ENCODE results near the gene EPG5. TPM values are rescaled to one million over a fixed set of nuclear protein-coding genes. Genes with fewer than 3 reads are reported as not detected.
"Not testable (repeated sequence)": the region's sequence is repeated elsewhere in the genome, so short reads cannot be mapped to it uniquely, and the experiment has no call there.

EPG5 gene
- polyA plus RNA-seq, 1 of the 3 experiments (the other 2 are of a cell fraction), result 13.6 TPM

- TF ChIP-seq CTCF (IDR thresholded peaks at IDR 0.05) (peak; percentile 91), RAD21 (IDR thresholded peaks at IDR 0.05; ENCODE audit: low read length) (peak; percentile 94), MEF2A (IDR thresholded peaks at IDR 0.05; ENCODE audit: borderline replicate concordance, low read depth) (no peak), NRF1 (IDR thresholded peaks at IDR 0.05; ENCODE audit: low read depth, low read length) (0 out of 2 replicates have a peak, but pooled peaks have one; percentile 4), FOXJ3 (CRISPR knock-in tag; IDR thresholded peaks at IDR 0.05) (no peak), TEAD4 (IDR thresholded peaks at IDR 0.05; ENCODE audit: borderline replicate concordance, insufficient read depth) (no peak), USF1 (IDR thresholded peaks at IDR 0.05; ENCODE audit: borderline replicate concordance, low read depth) (peak; percentile 11; the same call in 1 of the 2 replicates), GABPA (IDR thresholded peaks at IDR 0.05; ENCODE audit: low read depth) (no peak), USF2 (IDR thresholded peaks at IDR 0.05; ENCODE audit: borderline replicate concordance, low read depth, low read length) (no peak), SIN3A (IDR thresholded peaks at IDR 0.05; ENCODE audit: borderline replicate concordance, low read depth, low read length) (no peak), RXRA (IDR thresholded peaks at IDR 0.05; ENCODE audit: borderline replicate concordance, low read depth) (0 out of 2 replicates have a peak, but pooled peaks have one; percentile 52)
Observed at GRCh38 chr18:45974088-45974536, 7.0 kb upstream of the EPG5 start (continued).

DNA sequence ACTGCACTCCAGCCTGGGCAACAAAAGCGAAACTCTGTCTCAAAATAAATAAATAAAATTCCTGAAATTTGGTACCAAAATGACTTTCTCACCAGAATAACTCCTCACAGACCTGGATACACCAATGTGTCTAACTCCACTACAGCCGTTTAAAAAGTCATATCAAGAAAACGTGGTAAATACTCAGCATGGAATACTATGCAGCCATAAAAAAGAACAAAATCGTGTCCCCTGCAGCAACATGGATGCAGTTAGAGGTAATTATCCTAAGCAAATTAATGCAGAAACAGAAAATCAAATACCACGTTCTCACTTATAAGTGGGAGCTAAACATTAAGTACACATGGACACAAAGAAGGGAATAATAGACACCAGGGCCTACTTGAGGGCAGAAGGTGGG, 2.2 kb downstream of the EPG5 start:
- Histone ChIP-seq H3K4me1 (ENCODE audit: control insufficient read depth in 1 of 2, insufficient read depth in 2 of 2, low read depth in 1 of 2, low read length in 1 of 2) (peaks cover 0 to 40% of the 10 kb centered on the region in 2 experiments), H3K27ac (ENCODE audit: low read depth in 2 of 2, low read length in 1 of 2) (peak overlapping the region in 1 of 2 experiments; percentile 96; a peak in 1 of 4 replicates), H3K36me3 (replicated peaks in 1 of 2; ENCODE audit: control insufficient read depth in 1 of 2, insufficient read depth in 2 of 2, low read length in 1 of 2) (peaks cover 0 to 32% of the 10 kb centered on the region in 2 experiments), H3K79me2 (ENCODE audit: insufficient read depth) (peaks cover 68% of the 10 kb centered on the region), H3F3A (replicated peaks; ENCODE audit: insufficient read depth) (peaks cover 51% of the 10 kb centered on the region)
- H2AFZ ChIP-seq (ENCODE audit: low read depth); H3K9ac ChIP-seq; DNase-seq; POLR2A ChIA-PET; H3K4me2 ChIP-seq; H3K27me3 ChIP-seq (ENCODE audit: insufficient read depth); H3K4me3 ChIP-seq (ENCODE audit: low read depth in 2 of 2, low read length in 1 of 2); H3K9me3 ChIP-seq; CTCF ChIA-PET; H4K20me1 ChIP-seq (ENCODE audit: insufficient read depth); H3K9me2 ChIP-seq: not testable (repeated sequence)
- WGBS (ENCODE audit: low lambda C conversion rate), result 93% methylated on average over 5 of the region's 5 CpGs

- no peak for DNase-seq
- Histone ChIP-seq H3K36me3 (replicated peaks in 1 of 2; ENCODE audit: control insufficient read depth in 1 of 2, insufficient read depth in 2 of 2, low read length in 1 of 2) (peaks cover 0 to 37% of the 10 kb centered on the region in 2 experiments), H3K4me1 (ENCODE audit: control insufficient read depth in 1 of 2, insufficient read depth in 2 of 2, low read depth in 1 of 2, low read length in 1 of 2) (peaks cover 0 to 53% of the 10 kb centered on the region in 2 experiments), H3K27me3 (ENCODE audit: insufficient read depth) (no peaks in the 10 kb centered on the region), H3K79me2 (ENCODE audit: insufficient read depth) (peaks cover 89% of the 10 kb centered on the region), H3K27ac (ENCODE audit: low read depth in 2 of 2, low read length in 1 of 2) (peak overlapping the region; percentile 58 to 96; a peak in 3 of 4 replicates), H3K9me2 (no peaks in the 10 kb centered on the region), H4K20me1 (ENCODE audit: insufficient read depth) (no peaks in the 10 kb centered on the region), H3K4me3 (ENCODE audit: low read depth in 2 of 2, low read length in 1 of 2) (no peak overlapping the region), H3K9ac (peak overlapping the region; percentile 67), H3K9me3 (no peaks in the 10 kb centered on the region), H3F3A (replicated peaks; ENCODE audit: insufficient read depth) (peaks cover 64% of the 10 kb centered on the region), H3K4me2 (peak overlapping the region; percentile 65), H2AFZ (ENCODE audit: low read depth) (no peak overlapping the region)
- ChIA-PET POLR2A (no interaction called here), CTCF (interaction anchor here (1.4 to 1.5 kb wide), 2 partner anchors 17 to 111 kb away, joined by 3 to 4 read pairs; no protein-coding TSS in a partner anchor)
- TF ChIP-seq JUND (IDR thresholded peaks at IDR 0.05) (peak; percentile 52), FOSL2 (IDR thresholded peaks at IDR 0.05; ENCODE audit: borderline replicate concordance, low read depth) (peak; percentile 35; the same call in 1 of the 2 replicates), RFX5 (IDR thresholded peaks at IDR 0.05; ENCODE audit: low read length) (no peak), EP300 (IDR thresholded peaks at IDR 0.05; ENCODE audit: borderline replicate concordance in 1 of 2, low read depth in 1 of 2, low read length in 1 of 2) (peak in 1 of 2 experiments; percentile 13; a peak in 2 of 4 replicates), NFIC (IDR thresholded peaks at IDR 0.05; ENCODE audit: borderline replicate concordance) (0 out of 2 replicates have a peak, but pooled peaks have one; percentile 2)
- 18% methylated on average over 5 of the region's 5 CpGs for WGBS (ENCODE audit: low lambda C conversion rate)
Observed at GRCh38 chr18:45962866-45963265, 4.3 kb downstream of the EPG5 start.

Data from SK-N-SH (cell line).